GM12801 (cell line): ENCODE results near the gene TMCC1.

Experiments used
- TF ChIP-seq, protein P1 (sequence below): IDR thresholded peaks from one replicate; pipeline ENCODE4 v1.5.1; 2011; ENCODE audit warnings: control low read depth; ENCODE audit not compliant: insufficient read length; ENCODE audit errors: extremely low read depth

Gene TMCC1

DNA sequence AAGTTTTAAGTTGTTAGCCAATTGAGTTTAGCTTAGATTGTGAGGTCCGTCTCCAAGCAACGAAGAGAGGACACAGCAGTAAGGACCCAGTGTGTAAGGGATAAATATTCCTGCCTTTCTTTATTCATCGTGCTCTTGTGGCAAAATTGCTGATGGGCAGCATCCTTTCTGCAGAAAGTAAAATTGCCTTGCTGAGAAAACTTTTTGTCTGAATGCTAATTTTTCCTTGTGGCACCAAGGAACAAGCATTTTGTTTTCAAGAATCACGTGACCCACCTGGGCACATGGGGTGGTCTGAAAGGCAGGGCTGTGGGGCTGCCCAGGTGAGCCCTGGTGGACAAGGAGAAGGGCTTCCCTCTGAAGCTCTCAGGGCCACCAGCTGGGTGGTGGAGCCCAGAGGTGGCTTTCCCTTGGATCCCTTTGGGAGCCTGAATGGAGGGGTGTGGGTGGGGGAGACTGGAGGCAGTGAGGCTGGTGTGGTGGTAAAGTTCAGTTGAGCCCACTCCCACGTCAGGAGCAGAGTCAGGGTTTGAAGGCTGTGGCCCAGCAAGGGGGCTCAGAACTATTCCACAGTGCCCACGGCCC lies 24.0 kb upstream of the TMCC1 start:
- TF ChIP-seq, protein P1, sequence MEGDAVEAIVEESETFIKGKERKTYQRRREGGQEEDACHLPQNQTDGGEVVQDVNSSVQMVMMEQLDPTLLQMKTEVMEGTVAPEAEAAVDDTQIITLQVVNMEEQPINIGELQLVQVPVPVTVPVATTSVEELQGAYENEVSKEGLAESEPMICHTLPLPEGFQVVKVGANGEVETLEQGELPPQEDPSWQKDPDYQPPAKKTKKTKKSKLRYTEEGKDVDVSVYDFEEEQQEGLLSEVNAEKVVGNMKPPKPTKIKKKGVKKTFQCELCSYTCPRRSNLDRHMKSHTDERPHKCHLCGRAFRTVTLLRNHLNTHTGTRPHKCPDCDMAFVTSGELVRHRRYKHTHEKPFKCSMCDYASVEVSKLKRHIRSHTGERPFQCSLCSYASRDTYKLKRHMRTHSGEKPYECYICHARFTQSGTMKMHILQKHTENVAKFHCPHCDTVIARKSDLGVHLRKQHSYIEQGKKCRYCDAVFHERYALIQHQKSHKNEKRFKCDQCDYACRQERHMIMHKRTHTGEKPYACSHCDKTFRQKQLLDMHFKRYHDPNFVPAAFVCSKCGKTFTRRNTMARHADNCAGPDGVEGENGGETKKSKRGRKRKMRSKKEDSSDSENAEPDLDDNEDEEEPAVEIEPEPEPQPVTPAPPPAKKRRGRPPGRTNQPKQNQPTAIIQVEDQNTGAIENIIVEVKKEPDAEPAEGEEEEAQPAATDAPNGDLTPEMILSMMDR = no peak

DNA sequence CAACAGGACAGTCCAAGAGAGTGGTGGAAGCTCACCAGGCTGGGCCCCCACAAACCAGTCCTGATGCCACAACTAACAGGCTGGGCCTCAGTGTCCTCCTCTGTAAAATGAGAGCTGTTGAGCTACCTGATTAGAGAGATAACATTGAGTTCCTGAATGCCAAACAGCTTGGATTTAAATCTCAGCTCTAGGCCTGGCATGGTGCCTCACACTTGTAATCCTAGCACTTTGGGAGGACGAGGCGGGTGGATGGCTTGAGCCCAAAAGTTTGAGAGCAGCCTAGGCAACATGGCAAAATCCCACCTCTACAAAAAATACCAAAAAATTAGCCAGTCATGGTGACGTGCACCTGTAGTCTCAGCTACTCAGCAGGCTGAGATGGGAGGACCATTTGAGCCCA lies 20.1 kb upstream of the TMCC1 start:
- TF ChIP-seq, protein P1 = no peak

DNA sequence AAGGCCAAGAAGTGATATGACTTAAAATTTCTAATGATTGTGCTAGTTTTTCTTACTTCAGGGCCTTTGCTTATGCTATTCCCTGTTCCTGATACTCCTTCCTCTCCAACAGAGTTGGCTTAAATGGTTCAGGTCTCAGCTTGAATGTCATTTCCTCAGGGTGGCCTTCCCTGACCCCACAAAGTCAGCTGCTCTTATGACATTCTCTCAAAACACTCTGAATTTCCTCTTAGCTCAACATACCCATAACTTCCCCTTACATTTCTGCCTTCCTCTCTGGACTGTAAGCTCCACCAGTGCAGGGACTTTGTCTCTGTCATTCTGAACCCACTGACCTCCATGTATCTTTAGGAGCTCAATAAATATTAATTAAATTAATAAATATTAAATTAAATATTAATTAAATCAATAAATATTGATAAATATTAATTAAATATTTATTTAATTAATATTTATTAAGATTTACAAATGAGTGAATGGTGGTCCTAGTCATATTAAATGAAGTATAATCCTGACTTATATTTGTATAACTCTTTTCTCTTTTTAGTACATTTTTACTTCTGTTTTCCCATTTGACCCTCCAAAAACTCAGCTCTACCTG lies 17.9 kb upstream of the TMCC1 start:
- TF ChIP-seq, protein P1 = no peak

DNA sequence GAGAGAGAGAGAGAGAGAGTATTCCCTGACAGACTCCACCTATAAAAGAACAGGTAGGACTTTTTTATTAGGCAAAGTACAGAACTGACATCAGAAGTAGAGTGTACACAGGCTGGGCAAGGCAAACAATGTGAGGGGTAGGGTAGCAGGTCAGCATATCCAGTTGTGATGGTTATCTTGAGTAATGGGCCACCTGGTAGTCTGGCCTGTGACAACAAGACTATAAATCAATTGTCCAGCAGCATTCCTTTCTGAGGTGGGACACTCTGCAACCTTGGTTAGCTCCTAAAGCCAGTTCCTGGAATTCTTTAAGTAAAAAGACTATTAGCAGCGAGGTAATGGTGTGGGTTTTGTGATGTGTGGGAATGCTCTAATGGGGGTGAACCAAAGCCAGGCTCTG lies 14.9 kb upstream of the TMCC1 start:
- TF ChIP-seq, protein P1 = no peak

GRCh38 chr3:129897026-129897425 lies 3.5 kb upstream of the TMCC1 start:
- TF ChIP-seq, protein P1 = no peak

DNA sequence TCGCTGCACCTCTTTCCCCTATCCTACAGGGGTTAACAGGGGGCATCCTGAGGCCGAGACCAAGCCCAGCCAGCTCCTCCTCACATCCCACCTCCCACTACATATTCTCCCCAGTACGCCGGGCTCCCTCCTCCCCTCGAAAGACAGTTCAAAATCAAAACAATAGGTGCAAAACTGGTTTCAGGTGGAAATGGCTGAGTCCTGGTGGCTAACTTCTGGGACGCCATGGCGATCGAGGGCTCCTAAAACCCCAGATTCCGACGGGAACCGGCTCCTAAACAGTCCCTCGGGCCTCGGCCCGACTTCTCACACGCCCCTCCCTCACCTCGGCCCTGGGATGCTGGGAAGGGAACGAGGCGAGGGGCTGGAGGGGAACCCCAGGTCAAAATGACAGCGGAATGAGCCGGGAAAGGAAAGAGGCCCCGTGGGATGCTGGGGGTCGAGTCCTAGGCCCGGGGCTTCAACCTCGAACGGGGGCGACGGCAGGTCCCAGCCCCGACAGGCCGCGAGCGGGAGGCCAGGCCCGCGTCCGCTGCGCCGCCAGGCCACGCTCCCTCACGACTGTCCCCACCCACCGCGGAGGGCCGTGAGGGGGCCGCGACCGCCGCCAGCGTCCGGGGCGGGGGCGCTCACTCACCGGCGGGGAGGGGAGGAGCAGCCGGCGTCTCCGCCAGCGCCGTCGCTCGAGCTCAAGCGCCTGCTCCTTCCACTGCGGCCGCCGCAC lies 492 bp downstream of the TMCC1 start:
- TF ChIP-seq, protein P1 = no peak

DNA sequence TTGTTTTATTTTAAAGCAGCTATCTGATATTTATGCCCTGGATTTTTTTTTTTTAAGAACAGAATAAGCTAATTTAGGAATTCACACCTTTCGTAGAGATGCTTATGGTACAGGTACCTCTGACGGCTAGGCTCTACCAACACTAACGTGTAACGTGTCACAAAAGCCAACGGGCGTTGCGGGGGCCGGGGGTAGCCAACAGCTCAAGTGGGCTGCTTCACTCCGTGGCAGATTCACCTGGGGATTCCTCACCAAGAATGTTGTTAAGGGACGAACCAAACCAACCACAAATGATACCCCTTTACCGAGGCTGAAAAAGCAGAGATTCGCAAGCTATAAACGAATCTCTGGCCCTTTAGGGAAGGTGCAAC lies 1.0 kb downstream of the TMCC1 start:
- TF ChIP-seq, protein P1 = no peak
